ENCODE results near the gene ADAR.
A peak's percentile ranks its signal among the peaks of the same experiment; 100 is the strongest.
"Not testable (repeated sequence)": the region's sequence is repeated elsewhere in the genome, so short reads cannot be mapped to it uniquely, and the experiment has no call there.

The ADAR gene

DNA sequence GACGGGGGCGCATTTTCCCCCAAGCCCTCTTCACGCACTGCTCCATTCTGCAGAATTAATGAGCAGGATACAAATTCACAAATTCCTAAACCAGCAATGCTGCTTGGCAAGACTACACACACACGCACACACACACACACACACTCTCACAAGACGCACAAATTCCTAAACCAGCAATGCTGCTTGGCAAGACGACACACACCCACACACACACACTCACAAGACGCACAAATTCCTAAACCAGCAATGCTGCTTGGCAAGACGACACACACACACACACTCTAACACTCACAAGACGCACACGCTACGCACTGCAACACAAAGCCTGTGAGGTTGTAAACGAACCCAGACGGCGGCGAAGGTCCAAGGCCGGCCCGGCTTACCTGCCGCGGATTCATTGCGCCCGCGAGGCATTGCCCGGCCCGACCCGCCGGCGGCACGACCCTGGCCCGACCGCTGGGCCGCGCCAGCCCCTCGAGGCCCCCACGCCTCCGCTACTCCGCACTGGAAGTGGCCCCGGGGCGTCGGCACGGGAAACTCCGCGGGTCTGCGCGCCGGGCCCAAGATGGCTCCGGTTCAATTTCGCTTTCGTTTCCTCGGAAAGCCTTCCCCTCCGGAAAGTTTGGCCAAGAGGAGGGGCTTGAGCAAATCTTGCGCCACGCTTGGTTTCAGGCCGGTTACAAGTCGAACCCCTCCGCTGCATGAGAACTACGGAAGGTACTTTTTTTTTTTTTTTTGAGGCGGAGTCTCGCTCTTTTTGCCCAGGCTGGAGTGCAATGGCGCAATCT, at the start of gene ADAR:
Gene ADAR, minus strand, starts transcription at position 578 of the 788 bp plus-strand sequence. Its CDS starts 180 bp downstream, at position 398.
- DNase-seq: peak; percentile 29

DNA sequence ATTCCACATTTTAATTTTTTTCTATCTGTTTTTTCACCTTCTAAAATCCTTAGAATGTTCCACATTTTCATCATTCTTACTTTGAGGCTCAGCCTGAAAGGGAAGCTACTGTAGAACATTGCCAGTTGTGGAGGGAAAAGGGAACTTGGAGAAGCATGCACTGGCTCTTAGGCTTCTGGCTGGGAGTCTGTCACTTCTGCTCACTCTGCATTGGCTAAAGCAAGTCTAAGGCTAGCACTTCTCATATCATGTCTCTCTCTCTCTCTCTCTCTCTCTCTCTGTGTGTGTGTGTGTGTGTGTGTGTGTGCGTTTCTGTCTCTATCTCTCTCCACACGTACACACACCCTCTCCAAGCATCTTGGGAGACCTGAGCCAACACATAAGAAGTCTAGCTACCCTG, 49.6 kb upstream of the ADAR start:
- no peak for DNase-seq

DNA sequence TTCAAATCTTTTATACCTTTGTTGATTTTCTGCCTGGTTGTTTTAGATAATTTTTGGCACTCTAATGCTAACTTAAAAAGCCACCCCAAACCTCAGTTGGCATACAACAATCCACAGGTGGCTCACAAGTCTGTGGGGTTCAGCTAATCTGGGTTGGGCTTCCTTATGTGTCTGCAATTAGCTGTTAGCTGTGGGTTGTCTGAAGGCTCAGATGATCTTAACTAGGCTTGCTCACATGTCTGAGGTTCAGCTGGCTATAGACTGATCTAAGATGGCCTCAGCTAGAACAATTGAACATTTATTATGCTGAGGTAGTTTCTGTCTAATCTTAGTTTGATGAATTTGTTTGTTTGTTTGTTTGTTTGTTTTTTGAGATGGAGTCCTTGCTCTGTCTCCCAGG, 44.9 kb upstream of the ADAR start:
- no peak for DNase-seq

DNA sequence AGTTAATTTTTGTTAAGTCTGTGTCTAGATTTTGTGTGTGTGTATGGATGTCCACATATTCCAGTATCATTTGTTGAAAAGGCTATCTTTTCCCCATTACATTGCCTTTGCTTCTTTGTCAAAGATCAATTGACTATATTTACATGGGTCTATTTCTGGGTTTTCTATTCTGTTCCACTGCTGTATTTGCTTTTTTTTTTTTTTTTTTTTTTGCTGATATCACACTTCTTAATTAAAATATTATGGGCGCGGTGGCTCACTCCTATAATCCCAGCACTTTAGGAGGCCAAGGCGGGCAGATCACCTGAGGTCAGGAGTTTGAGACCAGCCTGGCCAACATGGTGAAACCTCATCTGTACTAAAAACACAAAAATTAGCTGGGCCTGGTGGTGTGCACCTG, 36.7 kb upstream of the ADAR start:
- not testable (repeated sequence) for DNase-seq

DNA sequence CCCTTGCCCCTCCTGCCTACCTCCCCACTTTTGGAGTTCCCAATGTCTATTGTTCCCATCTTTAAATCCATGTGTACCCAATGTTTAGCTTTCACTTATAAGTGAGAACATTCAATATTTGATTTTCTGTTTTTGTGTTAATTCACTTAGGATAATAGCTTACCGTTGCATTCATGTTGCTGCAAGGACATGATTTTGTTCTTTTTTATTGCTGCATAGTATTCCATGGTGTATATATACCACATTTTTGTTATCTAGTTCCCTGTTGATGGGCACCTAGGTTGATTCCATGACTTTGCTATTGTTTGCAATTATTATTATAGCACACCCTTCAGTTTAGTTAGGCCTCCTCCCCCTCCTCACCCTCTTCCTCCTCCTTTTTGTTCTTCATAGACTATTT, 33.5 kb upstream of the ADAR start:
- DNase-seq: no peak

GRCh38 chr1:154639876-154640275, 31.9 kb upstream of the ADAR start:
- no peak for DNase-seq

DNA sequence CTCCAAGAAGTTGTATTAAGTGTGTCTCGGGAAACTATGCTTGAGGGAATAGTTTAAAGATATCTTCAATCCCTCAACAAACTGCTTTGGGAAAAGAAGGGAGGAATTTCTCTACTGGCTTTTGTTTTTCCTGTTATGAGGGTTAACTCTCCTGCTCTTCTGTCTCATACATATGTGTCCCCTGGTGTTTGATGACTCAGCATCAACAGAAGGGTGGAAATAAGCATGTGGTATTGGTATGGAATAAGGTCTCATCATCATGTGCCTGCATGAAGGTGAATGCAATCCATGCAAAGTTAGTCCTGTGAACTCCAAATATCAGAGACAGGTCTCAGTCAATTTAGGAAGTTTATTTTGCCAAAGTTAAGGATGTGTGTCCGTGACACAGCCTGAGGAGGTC, 27.2 kb upstream of the ADAR start:
- no peak for DNase-seq

- no peak for DNase-seq
These were observed 21.7 kb upstream of the ADAR start for GRCh38 chr1:154629675-154630073.

- no peak for DNase-seq
These were observed 21.2 kb upstream of the ADAR start for GRCh38 chr1:154629061-154629674.

GRCh38 chr1:154628121-154628405, 20.1 kb upstream of the ADAR start:
- DNase-seq: peak; percentile 93

DNA sequence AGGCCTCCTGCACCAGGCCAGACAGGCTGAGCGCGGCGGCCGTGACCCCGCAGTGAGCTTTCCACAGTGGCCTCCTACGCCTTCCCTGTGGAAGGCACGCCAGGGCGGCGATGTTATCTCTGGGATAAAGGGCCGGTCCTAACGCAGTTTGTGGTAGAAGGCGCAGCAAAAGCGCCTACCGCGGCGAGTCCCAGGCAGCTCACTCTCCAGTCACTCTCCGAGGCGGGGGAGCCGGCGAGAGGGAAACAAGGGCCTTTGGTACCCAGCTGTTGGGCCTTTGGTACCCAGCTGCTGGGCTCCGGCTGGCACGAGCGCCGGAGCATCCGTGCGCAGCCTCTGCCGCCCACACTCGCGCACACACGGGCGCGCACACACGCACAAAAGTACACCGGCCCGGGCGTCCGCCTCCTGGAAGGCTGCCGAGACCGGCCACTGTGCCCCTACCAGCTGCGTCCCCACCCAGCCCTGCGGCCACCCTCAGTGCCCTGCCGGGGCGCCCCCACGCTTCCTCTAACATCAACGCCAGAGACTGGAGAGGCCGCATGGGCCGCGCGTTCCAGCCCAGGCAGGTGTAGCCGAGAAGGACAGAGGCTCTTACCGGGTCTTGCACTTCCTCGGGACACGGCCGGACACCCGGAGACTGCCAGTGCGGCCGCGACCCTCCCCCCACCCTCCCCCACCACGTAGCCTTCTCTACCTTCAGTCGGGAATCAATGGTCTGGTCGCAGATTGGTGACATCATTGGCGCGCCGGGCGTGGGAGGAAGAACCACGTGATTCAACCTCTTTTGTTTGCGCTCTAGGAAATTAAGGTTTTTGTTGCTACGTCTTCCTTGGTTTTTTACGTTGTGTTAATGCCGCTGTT, 19.5 kb upstream of the ADAR start:
- DNase-seq: peak; percentile 94

- no peak for DNase-seq
These were observed 18.7 kb upstream of the ADAR start for GRCh38 chr1:154626456-154627256.

- DNase-seq: no peak
These were observed 17.0 kb upstream of the ADAR start for GRCh38 chr1:154624746-154625643.

GRCh38 chr1:154623358-154623757, 15.4 kb upstream of the ADAR start:
- DNase-seq: no peak

- no peak for DNase-seq
These were observed 14.6 kb upstream of the ADAR start for GRCh38 chr1:154622503-154623039.

- DNase-seq: no peak
These were observed 13.9 kb upstream of the ADAR start for GRCh38 chr1:154621875-154622274.

DNA sequence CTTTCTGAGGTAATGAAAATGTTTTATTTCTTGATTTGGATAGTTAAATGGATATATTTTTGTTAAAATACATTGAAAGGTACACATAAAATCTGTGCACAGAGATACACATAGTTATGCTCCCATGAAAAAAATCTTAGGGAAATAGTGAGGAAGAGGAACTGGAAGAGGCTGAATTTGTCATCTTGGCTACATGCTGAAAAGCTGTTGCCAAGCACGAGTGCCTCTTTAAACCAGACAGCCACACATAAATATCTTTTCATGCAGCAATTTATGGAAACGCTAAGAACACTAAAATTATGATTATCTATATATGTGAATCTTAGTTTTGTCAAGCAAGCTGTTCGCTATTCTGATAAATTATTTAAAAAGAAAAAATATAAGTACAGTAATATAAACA, 12.8 kb upstream of the ADAR start:
- no peak for DNase-seq

GRCh38 chr1:154619181-154619948, 11.4 kb upstream of the ADAR start:
- DNase-seq: no peak

- DNase-seq: no peak
These were observed 8.8 kb upstream of the ADAR start for GRCh38 chr1:154616659-154617345.

- no peak for DNase-seq
These were observed 7.4 kb upstream of the ADAR start for GRCh38 chr1:154615411-154615810.

Data from SHP77 treated with DMSO at 0.1 percent for 48 hours (cell line).